OCI-LY3 (cell line): ENCODE measurements around the gene ZNF598.

Source experiments
- H2AFZ ChIP-seq: fragments of 200-600, 300-600 bp; shearing (Covaris generic); 2 replicates; pipeline ENCODE4 v1.6.0; 2014; ENCODE audit warnings: antibody characterized with exemption, low read depth, low read length
- H3K27ac ChIP-seq: fragments of 200-600, 300-600 bp; sonication (generic); 2 replicates; pipeline ENCODE4 v1.5.1; 2014; ENCODE audit warnings: mild to moderate bottlenecking, low read length, moderate library complexity, mixed read lengths
- H3K27me3 ChIP-seq: fragments of 200-600, 300-600 bp; sonication (generic); 2 replicates; pipeline ENCODE4 v1.6.1; 2014; ENCODE audit warnings: low read depth, low read length, mixed read lengths
- H3K36me3 ChIP-seq: fragments of 200-600, 300-600 bp; sonication (generic); replicated peaks from 2 replicates; pipeline ENCODE3; 2014; ENCODE audit warnings: low read depth, low read length, mixed read lengths
- H3K4me1 ChIP-seq: fragments of 300-600, 200-600 bp; sonication (generic); 2 replicates; pipeline ENCODE4 v1.6.1; 2014; ENCODE audit warnings: low read length, mixed read lengths
- H3K4me2 ChIP-seq: fragments of 200-600, 300-600 bp; sonication (generic); 2 replicates; pipeline ENCODE4 v1.6.1; 2014; ENCODE audit warnings: low read length, mixed read lengths
- H3K4me3 ChIP-seq: fragments of 300-600, 200-600 bp; sonication (generic); 2 replicates; pipeline ENCODE4 v1.5.1; 2014; ENCODE audit warnings: antibody characterized with exemption, mild to moderate bottlenecking, low read length, moderate library complexity
- H3K79me2 ChIP-seq: fragments of 300-600, 200-600 bp; shearing (Covaris generic); 2 replicates; pipeline ENCODE4 v1.6.1; 2014; ENCODE audit warnings: mild to moderate bottlenecking, low read length, mixed read lengths
- H3K9ac ChIP-seq: fragments of 300-600, 200-600 bp; shearing (Covaris generic); 2 replicates; pipeline ENCODE4 v1.6.0; 2014; ENCODE audit warnings: mild to moderate bottlenecking, low read length, moderate library complexity
- H3K9me3 ChIP-seq: fragments of 200-600, 300-600 bp; shearing (Covaris generic); 2 replicates; pipeline ENCODE4 v1.6.1; 2014; ENCODE audit warnings: low read length, mixed read lengths; ENCODE audit not compliant: insufficient read depth
- H4K20me1 ChIP-seq: fragments of 200-600, 300-600 bp; sonication (generic); 2 replicates; pipeline ENCODE4 v1.6.1; 2016; ENCODE audit warnings: low read length, mixed read lengths; ENCODE audit not compliant: insufficient read depth
- CTCF ChIP-seq: fragments of 200-600, 300-600 bp; sonication (generic); IDR thresholded peaks from 2 replicates; pipeline ENCODE4 v1.5.1; 2014; ENCODE audit warnings: antibody characterized with exemption, low read length, low read depth
- EZH2phosphoT487 ChIP-seq: fragments of 200-600 bp; shearing (Covaris generic); IDR thresholded peaks from 2 replicates; pipeline ENCODE4 v1.6.1; 2018; ENCODE audit warnings: antibody characterized with exemption, mixed run types, low read depth

The ZNF598 gene

DNA sequence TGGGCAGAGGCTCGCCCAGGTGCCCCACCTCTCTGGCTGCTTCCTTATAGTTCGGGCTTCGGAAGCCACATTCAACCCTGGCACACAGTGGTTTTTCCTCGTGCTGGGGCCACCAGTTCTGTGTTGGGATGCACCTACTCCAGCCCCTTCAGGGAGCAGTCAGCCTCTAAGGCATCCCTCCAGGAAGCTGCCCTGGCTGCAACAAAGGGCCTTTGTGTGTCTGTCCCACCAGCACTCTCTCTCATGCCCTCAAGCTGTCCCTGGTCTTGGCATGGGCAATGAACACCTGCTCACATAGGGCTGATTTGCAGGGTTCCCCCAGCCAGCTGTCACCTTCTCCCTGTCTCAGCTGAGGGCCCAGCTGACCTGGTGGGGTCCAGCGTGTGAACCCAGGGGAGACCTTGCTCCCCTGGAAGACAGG lies 27.6 kb downstream of the ZNF598 start:
- TF ChIP-seq EZH2phosphoT487 (no peak), CTCF (no peak)
- H3K9me3 ChIP-seq = no peaks in the 10 kb centered on the region
- no peak overlapping the region for H3K4me3 ChIP-seq
- peaks cover 19% of the 10 kb centered on the region for H3K36me3 ChIP-seq
- no peaks in the 10 kb centered on the region for H4K20me1 ChIP-seq
- no peak overlapping the region for H3K9ac ChIP-seq
- no peak overlapping the region for H2AFZ ChIP-seq
- H3K27me3 ChIP-seq = no peaks in the 10 kb centered on the region
- peaks cover 12% of the 10 kb centered on the region for H3K79me2 ChIP-seq
- no peak overlapping the region for H3K27ac ChIP-seq
- H3K4me2 ChIP-seq = no peak overlapping the region
- peaks cover 10% of the 10 kb centered on the region for H3K4me1 ChIP-seq

- Histone ChIP-seq H3K9ac (no peak within 1 kb of the TSS), H4K20me1 (no peaks in the 10 kb centered on the region), H3K4me3 (no peak within 1 kb of the TSS), H2AFZ (no peak within 1 kb of the TSS), H3K79me2 (peaks cover 12% of the 10 kb centered on the region), H3K27me3 (no peaks in the 10 kb centered on the region), H3K36me3 (peaks cover 17% of the 10 kb centered on the region), H3K4me1 (peaks cover 10% of the 10 kb centered on the region), H3K9me3 (no peaks in the 10 kb centered on the region), H3K4me2 (no peak within 1 kb of the TSS), H3K27ac (no peak within 1 kb of the TSS)
- no peak for TF ChIP-seq EZH2phosphoT487
- TF ChIP-seq CTCF = no peak
These were observed 28.2 kb downstream of the ZNF598 start, which contains the start of gene NOXO1 for GRCh38 chr16:1981398-1981836. Gene NOXO1 (minus strand): TSS chr16:1981469. CDS start chr16:1981179, 290 bp downstream.

GRCh38 chr16:1980770-1981087 lies 28.9 kb downstream of the ZNF598 start:
- H3K4me2 ChIP-seq = no peak overlapping the region

More at GRCh38 chr16:1980770-1981087, 28.9 kb downstream of the ZNF598 start:
- H3K27me3 ChIP-seq = no peaks in the 10 kb centered on the region
- peaks cover 9% of the 10 kb centered on the region for H3K4me1 ChIP-seq
- no peak overlapping the region for H2AFZ ChIP-seq
- no peaks in the 10 kb centered on the region for H3K9me3 ChIP-seq
- no peaks in the 10 kb centered on the region for H4K20me1 ChIP-seq
- H3K36me3 ChIP-seq = peaks cover 17% of the 10 kb centered on the region
- no peak overlapping the region for H3K4me3 ChIP-seq
- H3K27ac ChIP-seq = no peak overlapping the region
- H3K9ac ChIP-seq = no peak overlapping the region
- H3K79me2 ChIP-seq = peaks cover 11% of the 10 kb centered on the region
- TF ChIP-seq EZH2phosphoT487 (no peak), CTCF (no peak)
